H9 (cell line): ENCODE measurements around the gene PPP1R26. TPM values are rescaled to one million over a fixed set of nuclear protein-coding genes. Genes with fewer than 3 reads are reported as not detected.

ENCODE experiments used
- DNase-seq: peaks from one replicate; pipeline ENCODE4 v3.0.0-alpha.2; 2017
- H2AFZ ChIP-seq: one replicate; pipeline ENCODE4 v1.6.1; 2013; ENCODE audit warnings: mild to moderate bottlenecking, low read length, control low read depth, moderate library complexity
- H2AK5ac ChIP-seq: 2 replicates; pipeline ENCODE4 v1.6.1; 2013; ENCODE audit warnings: low read length, control low read depth, mixed read lengths; ENCODE audit not compliant: insufficient read length
- H2BK120ac ChIP-seq: one replicate; pipeline ENCODE4 v1.6.1; 2013; ENCODE audit warnings: low read depth, mild to moderate bottlenecking, low read length, control low read depth, inconsistent platforms; ENCODE audit not compliant: poor library complexity, severe bottlenecking
- H2BK12ac ChIP-seq: 2 replicates; pipeline ENCODE4 v1.6.1; 2013; ENCODE audit warnings: low read length, control low read depth, mixed read lengths, low read depth; ENCODE audit not compliant: insufficient read length
- H2BK15ac ChIP-seq: 2 replicates; pipeline ENCODE4 v1.6.1; 2013; ENCODE audit warnings: low read depth, low read length, control low read depth
- H2BK20ac ChIP-seq: one replicate; pipeline ENCODE4 v1.6.1; 2013; ENCODE audit warnings: low read depth, mild to moderate bottlenecking, low read length, control low read depth, inconsistent platforms; ENCODE audit not compliant: poor library complexity, severe bottlenecking
- H2BK5ac ChIP-seq: 2 replicates; pipeline ENCODE4 v1.6.1; 2013; ENCODE audit warnings: low read length, control low read depth, mixed read lengths; ENCODE audit not compliant: insufficient read length
- H3K14ac ChIP-seq: 2 replicates; pipeline ENCODE4 v1.6.1; 2013; ENCODE audit warnings: low read length, control low read depth; ENCODE audit not compliant: insufficient read depth
- H3K18ac ChIP-seq: 2 replicates; pipeline ENCODE4 v1.6.1; 2013; ENCODE audit warnings: low read depth, mild to moderate bottlenecking, mixed read lengths, low read length, control low read depth; ENCODE audit not compliant: insufficient read length
- H3K23ac ChIP-seq: 2 replicates; pipeline ENCODE4 v1.6.1; 2013; ENCODE audit warnings: low read length, control low read depth, mixed read lengths, low read depth; ENCODE audit not compliant: insufficient read length
- H3K23me2 ChIP-seq: 2 replicates; pipeline ENCODE4 v1.6.1; 2013; ENCODE audit warnings: low read depth, mild to moderate bottlenecking, mixed read lengths, low read length, control low read depth; ENCODE audit not compliant: insufficient read length, poor library complexity, severe bottlenecking
- H3K27ac ChIP-seq: 2 replicates; pipeline ENCODE4 v1.5.1; 2013; ENCODE audit warnings: low read length, control low read depth, mixed read lengths, low read depth; ENCODE audit not compliant: insufficient read length
- H3K27me3 ChIP-seq: 2 replicates; pipeline ENCODE4 v1.6.1; 2013; ENCODE audit warnings: low read length, control low read depth, inconsistent platforms; ENCODE audit not compliant: insufficient read depth
- H3K4ac ChIP-seq: 2 replicates; pipeline ENCODE4 v1.6.1; 2013; ENCODE audit warnings: low read depth, mild to moderate bottlenecking, control low read depth, inconsistent platforms, low read length, moderate library complexity
- H3K4me1 ChIP-seq: 2 replicates; pipeline ENCODE4 v1.6.1; 2013; ENCODE audit warnings: low read length, control low read depth, inconsistent platforms; ENCODE audit not compliant: insufficient read depth
- H3K4me2 ChIP-seq: 2 replicates; pipeline ENCODE4 v1.6.1; 2013; ENCODE audit warnings: low read length, control low read depth, mixed read lengths; ENCODE audit not compliant: insufficient read length, insufficient read depth
- H3K56ac ChIP-seq: 2 replicates; pipeline ENCODE4 v1.6.1; 2013; ENCODE audit warnings: low read depth, mild to moderate bottlenecking, mixed read lengths, low read length, control low read depth; ENCODE audit not compliant: insufficient read length
- H3K79me1 ChIP-seq: 2 replicates; pipeline ENCODE4 v1.6.1; 2013; ENCODE audit warnings: low read depth, mild to moderate bottlenecking, moderate library complexity, low read length, control low read depth, inconsistent platforms; ENCODE audit not compliant: insufficient read depth, poor library complexity, severe bottlenecking
- H3K79me2 ChIP-seq: 2 replicates; pipeline ENCODE4 v1.6.1; 2013; ENCODE audit warnings: low read length, control low read depth, inconsistent platforms; ENCODE audit not compliant: insufficient read depth
- H3K9ac ChIP-seq: 2 replicates; pipeline ENCODE4 v1.6.1; 2013; ENCODE audit warnings: low read length, control low read depth, mixed read lengths; ENCODE audit not compliant: insufficient read length; ENCODE audit errors: extremely low read depth
- H3K9me3 ChIP-seq: one replicate; pipeline ENCODE4 v1.6.1; 2013; ENCODE audit warnings: low read depth, low read length, inconsistent platforms; ENCODE audit not compliant: control insufficient read depth
- H3T11ph ChIP-seq: one replicate; pipeline ENCODE4 v1.6.1; 2013; ENCODE audit warnings: mild to moderate bottlenecking, low read length, control low read depth, inconsistent platforms
- H4K20me1 ChIP-seq: one replicate; pipeline ENCODE4 v1.6.1; 2013; ENCODE audit not compliant: control insufficient read depth, insufficient read length, insufficient read depth
- H4K5ac ChIP-seq: 2 replicates; pipeline ENCODE4 v1.6.1; 2013; ENCODE audit warnings: low read depth, mild to moderate bottlenecking, mixed read lengths, low read length, control low read depth; ENCODE audit not compliant: insufficient read length
- H4K8ac ChIP-seq: replicated peaks from 2 replicates; pipeline ENCODE4 v1.6.1; 2013; ENCODE audit warnings: low read length, control low read depth, mixed read lengths, low read depth; ENCODE audit not compliant: insufficient read length
- H4K91ac ChIP-seq: 2 replicates; pipeline ENCODE4 v1.6.1; 2013; ENCODE audit warnings: low read depth, mild to moderate bottlenecking, moderate library complexity, mixed read lengths, low read length, control low read depth; ENCODE audit not compliant: insufficient read length
- H3K27ac Mint-ChIP-seq, 3 experiments: 2 replicates in 2 of 3; 3 replicates in 1 of 3; pipeline ENCODE4 v1.8.0; 2020 to 2021; ENCODE audit warnings: mixed read lengths in 3 of 3, mild to moderate bottlenecking in 1 of 3, moderate library complexity in 1 of 3
- H3K27me3 Mint-ChIP-seq: 2 replicates; pipeline ENCODE4 v1.8.0; 2021; ENCODE audit warnings: low read depth, mild to moderate bottlenecking, moderate library complexity, mixed read lengths
- H3K36me3 Mint-ChIP-seq, 3 experiments: 2 replicates in 2 of 3; 3 replicates in 1 of 3; pipeline ENCODE4 v1.8.0; 2020 to 2021; ENCODE audit warnings: low read depth in 3 of 3, mixed read lengths in 3 of 3; ENCODE audit not compliant: insufficient read depth in 1 of 3
- H3K4me1 Mint-ChIP-seq, 2 experiments: 2 replicates each; pipeline ENCODE4 v1.8.0; 2020; ENCODE audit warnings: mixed read lengths in 2 of 2
- H3K4me3 Mint-ChIP-seq, 2 experiments: 2 replicates in 1 of 2; 3 replicates in 1 of 2; pipeline ENCODE4 v1.8.0; 2020 to 2021; ENCODE audit warnings: mild to moderate bottlenecking in 2 of 2, mixed read lengths in 2 of 2, moderate library complexity in 1 of 2
- H3K9me3 Mint-ChIP-seq, 2 experiments: 2 replicates in 1 of 2; 3 replicates in 1 of 2; pipeline ENCODE4 v1.8.0; 2020; ENCODE audit warnings: mild to moderate bottlenecking in 2 of 2, mixed read lengths in 2 of 2, moderate library complexity in 1 of 2
- WGBS: extraction: QIAGEN DNeasy Blood & Tissue Kit; methylation state at CpG from one replicate; pipeline ENCODE4 v1.1.7; 2013; ENCODE audit warnings: missing lambda C conversion rate, low lambda C conversion rate, mixed read lengths; ENCODE audit not compliant: insufficient read length; ENCODE audit errors: extremely low coverage; 5-methylcytosine and 5-hydroxymethylcytosine counted together
- total RNA-seq: library from RNA; stranded (reverse); gene quantifications from 2 replicates; pipeline ENCODE4 v1.2.1, GENCODE V29; 2021
- TF ChIP-seq, protein P1 (sequence below): fragments of 200-600 bp; sonication (generic); conservative IDR thresholded peaks from 3 replicates; pipeline ENCODE4 v1.8.0; 2021; ENCODE audit warnings: antibody characterized with exemption, mild to moderate bottlenecking

Gene PPP1R26
- total RNA-seq, 1 experiment from 2014 or later = 38.0 TPM

DNA sequence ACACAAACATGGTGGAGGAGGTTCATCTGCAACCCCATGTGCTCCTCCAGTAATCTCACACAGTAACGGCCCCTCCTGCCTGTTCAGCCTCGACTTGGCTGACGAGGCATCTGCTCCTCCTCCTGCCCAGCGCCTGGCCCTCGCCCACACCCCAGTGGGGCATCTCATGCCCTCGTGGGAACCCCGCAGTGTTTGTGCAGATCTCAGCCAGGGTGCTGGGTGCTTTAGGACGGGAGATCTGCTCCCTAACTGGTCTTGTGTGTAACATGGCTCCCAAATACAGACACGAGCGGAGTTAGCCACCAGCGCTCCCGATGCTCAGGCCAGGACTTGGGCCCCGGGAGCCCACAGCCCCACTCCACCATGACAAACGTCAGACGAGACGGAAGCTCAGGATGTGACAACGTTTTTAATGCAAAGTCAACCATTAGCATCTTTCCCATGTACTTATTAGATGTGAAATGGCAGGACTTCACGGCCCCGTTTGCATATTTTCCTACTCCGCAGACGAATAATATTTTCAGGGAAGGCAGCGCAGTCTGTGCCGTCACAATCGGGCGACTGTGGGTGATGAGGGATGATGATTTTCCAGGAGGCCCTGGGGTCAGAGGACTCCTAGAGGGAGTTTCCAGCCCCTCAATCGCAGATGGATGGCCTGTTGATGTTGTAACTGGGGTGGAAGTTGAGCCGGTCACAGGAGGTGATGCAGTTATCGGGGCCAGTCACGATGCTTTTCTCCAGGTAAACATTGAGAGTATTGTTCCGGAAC is 15.4 kb downstream of the PPP1R26 start:
- H3K23me2 ChIP-seq = peaks cover 8% of the 10 kb centered on the region
- no peak for DNase-seq
- H2BK15ac ChIP-seq = no peak overlapping the region
- no peak overlapping the region for H3K4me2 ChIP-seq
- no peak overlapping the region for H2AK5ac ChIP-seq
- no peak overlapping the region for H2BK20ac ChIP-seq
- H3K27me3 ChIP-seq = no peaks in the 10 kb centered on the region
- H3K9ac ChIP-seq = no peak overlapping the region
- H3K27ac Mint-ChIP-seq = peak overlapping the region in 1 of 3 experiments; percentile 58; a peak in 1 of 7 replicates
- WGBS = no CpG with 5 or more reads among the region's 30 CpGs
- no peak overlapping the region for H3K4ac ChIP-seq
- H3K9me3 ChIP-seq = no peaks in the 10 kb centered on the region
- no peak overlapping the region for H4K8ac ChIP-seq
- no peak overlapping the region for H4K5ac ChIP-seq
- H3K27ac ChIP-seq = no peak overlapping the region
- H3K4me3 Mint-ChIP-seq = no peak overlapping the region
- no peak overlapping the region for H3K14ac ChIP-seq
- no peak overlapping the region for H3K56ac ChIP-seq
- H3T11ph ChIP-seq = no peak overlapping the region
- no peaks in the 10 kb centered on the region for H3K9me3 Mint-ChIP-seq
- H3K79me1 ChIP-seq = no peaks in the 10 kb centered on the region
- H3K23ac ChIP-seq = no peak overlapping the region
- no peaks in the 10 kb centered on the region; a peak in 2 of 7 replicates for H3K36me3 Mint-ChIP-seq
- H4K91ac ChIP-seq = no peak overlapping the region
- H2AFZ ChIP-seq = no peak overlapping the region
- no peaks in the 10 kb centered on the region for H4K20me1 ChIP-seq
- H3K79me2 ChIP-seq = no peaks in the 10 kb centered on the region
- TF ChIP-seq, protein P1, sequence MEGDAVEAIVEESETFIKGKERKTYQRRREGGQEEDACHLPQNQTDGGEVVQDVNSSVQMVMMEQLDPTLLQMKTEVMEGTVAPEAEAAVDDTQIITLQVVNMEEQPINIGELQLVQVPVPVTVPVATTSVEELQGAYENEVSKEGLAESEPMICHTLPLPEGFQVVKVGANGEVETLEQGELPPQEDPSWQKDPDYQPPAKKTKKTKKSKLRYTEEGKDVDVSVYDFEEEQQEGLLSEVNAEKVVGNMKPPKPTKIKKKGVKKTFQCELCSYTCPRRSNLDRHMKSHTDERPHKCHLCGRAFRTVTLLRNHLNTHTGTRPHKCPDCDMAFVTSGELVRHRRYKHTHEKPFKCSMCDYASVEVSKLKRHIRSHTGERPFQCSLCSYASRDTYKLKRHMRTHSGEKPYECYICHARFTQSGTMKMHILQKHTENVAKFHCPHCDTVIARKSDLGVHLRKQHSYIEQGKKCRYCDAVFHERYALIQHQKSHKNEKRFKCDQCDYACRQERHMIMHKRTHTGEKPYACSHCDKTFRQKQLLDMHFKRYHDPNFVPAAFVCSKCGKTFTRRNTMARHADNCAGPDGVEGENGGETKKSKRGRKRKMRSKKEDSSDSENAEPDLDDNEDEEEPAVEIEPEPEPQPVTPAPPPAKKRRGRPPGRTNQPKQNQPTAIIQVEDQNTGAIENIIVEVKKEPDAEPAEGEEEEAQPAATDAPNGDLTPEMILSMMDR = no peak
- peaks cover 13 to 21% of the 10 kb centered on the region in 2 experiments for H3K4me1 Mint-ChIP-seq
- no peaks in the 10 kb centered on the region for H3K4me1 ChIP-seq
- H2BK120ac ChIP-seq = no peak overlapping the region
- no peak overlapping the region for H2BK5ac ChIP-seq
- peaks cover 12% of the 10 kb centered on the region for H3K27me3 Mint-ChIP-seq
- no peak overlapping the region for H3K18ac ChIP-seq
- no peak overlapping the region for H2BK12ac ChIP-seq
